ENCODE measurements around the gene BMPR2.
"Not testable (repeated sequence)": the region's sequence is repeated elsewhere in the genome, so short reads cannot be mapped to it uniquely, and the experiment has no call there.

- not testable (repeated sequence) for TF ChIP-seq CTCF (IDR thresholded peaks at IDR 0.05; ENCODE audit: low read depth, low read length, missing input control); SP1 (IDR thresholded peaks at IDR 0.05); TAF1 (conservative IDR thresholded peaks at IDR 0.05); GABPA (IDR thresholded peaks at IDR 0.05 in 1 of 2, conservative IDR thresholded peaks at IDR 0.05 in 1 of 2)
These were observed 10.4 kb downstream of the BMPR2 start for GRCh38 chr2:202386495-202386894.

Data from liver (tissue), 3 donors.